Astrocyte of the spinal cord (primary cell): ENCODE data around the gene TPD52L1.

Experiments
- DNase-seq: peaks from one replicate; pipeline ENCODE4 v3.0.0; 2011; ENCODE audit warnings: low read depth, low spot score
- H3K4me3 ChIP-seq: 2 replicates; pipeline ENCODE4 v1.5.1; 2011; ENCODE audit warnings: low read depth, mild to moderate bottlenecking, low read length, moderate library complexity
- in situ Hi-C: cut with HindIII; loops from 2 replicates; pipeline ENCODE4 v1.10.0; 2017; ENCODE audit warnings: low sequenced_read_pairs
- TF ChIP-seq, protein P1 (sequence below): IDR thresholded peaks from 2 replicates; pipeline ENCODE4 v1.5.1; 2012; ENCODE audit warnings: low read depth, mild to moderate bottlenecking, low read length, inconsistent platforms

The TPD52L1 gene

DNA sequence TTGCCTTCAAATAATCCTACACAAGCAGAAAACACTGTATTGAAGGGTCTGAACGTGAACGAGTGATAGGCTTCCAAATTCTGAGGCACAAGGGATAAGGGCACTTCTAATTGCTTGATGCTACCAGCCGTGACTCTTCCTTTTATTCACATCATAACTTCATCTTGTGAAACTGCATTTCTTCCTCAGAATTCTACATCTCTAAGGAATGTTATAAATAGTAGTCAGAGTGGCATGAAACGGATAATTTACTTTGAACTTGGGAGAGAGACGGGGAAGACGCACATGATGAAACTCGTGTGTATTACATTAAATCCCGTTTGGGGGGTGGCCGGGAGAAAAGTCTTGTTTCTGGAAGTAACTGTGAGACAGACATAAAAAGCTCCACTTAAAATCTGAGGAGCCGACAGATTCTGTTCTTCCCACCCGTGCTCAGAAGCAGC is 147.4 kb downstream of the TPD52L1 start:
- peak; percentile 59 for DNase-seq
- H3K4me3 ChIP-seq, result peak overlapping the region; percentile 69
- in situ Hi-C loops, result no loop called here
- TF ChIP-seq, protein P1, sequence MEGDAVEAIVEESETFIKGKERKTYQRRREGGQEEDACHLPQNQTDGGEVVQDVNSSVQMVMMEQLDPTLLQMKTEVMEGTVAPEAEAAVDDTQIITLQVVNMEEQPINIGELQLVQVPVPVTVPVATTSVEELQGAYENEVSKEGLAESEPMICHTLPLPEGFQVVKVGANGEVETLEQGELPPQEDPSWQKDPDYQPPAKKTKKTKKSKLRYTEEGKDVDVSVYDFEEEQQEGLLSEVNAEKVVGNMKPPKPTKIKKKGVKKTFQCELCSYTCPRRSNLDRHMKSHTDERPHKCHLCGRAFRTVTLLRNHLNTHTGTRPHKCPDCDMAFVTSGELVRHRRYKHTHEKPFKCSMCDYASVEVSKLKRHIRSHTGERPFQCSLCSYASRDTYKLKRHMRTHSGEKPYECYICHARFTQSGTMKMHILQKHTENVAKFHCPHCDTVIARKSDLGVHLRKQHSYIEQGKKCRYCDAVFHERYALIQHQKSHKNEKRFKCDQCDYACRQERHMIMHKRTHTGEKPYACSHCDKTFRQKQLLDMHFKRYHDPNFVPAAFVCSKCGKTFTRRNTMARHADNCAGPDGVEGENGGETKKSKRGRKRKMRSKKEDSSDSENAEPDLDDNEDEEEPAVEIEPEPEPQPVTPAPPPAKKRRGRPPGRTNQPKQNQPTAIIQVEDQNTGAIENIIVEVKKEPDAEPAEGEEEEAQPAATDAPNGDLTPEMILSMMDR, result no peak

DNA sequence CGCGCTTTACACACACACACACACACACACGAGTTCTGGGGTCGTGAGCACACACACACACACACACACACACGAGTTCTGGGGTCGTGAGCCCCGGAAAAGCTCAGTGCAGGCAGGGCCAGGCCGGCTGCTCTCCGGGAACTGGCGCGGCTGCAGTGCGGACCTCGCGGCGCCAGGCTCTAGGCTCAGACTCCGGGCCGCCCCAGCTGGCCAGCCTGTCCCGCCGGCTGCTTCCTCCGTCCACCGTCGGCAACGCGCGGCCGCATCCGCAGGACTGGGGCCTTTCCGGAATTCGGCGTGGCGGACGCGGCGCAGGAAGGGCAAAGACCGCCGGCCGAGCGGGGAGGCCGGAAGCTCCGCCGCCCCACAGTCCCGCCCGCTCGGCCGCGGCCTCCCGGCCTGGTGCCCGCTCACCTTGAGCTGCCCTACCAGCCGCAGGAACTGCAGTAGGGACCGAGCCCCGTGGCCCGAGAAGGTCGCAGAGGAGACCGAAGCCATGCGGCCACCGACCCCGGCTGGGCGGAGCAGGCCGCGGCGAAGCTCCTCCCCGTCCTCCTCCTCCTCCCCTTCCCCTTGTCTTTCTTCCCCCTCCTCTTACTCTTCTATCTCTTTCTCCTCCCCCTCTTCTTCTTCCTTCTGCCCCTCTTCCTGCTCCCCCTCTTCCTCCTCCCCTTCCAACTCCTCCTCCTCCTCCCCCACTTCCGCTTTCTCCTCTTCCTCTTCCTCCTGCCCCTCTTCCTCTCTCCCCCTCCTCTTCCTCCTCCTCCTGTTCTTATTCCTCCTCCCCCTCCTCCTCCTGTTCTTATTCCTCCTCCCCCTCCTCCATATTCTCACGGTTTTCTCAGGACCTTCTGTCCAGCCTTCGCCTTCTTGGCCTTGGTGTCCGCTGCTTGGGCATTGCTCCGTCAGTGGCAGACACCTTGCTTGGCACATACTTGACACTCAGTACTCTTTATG is 148.1 kb downstream of the TPD52L1 start, which contains the start of gene HDDC2:
Gene HDDC2 (minus strand): TSS at position 533 of the 957 bp plus-strand sequence. CDS start 35 bp downstream, at position 498.
- H3K4me3 ChIP-seq, result peak within 1 kb of the TSS; percentile 69
- TF ChIP-seq, protein P1, result no peak
- DNase-seq, result peak; percentile 75
- in situ Hi-C loops, result no loop called here

GRCh38 chr6:125302840-125303511 is 149.4 kb downstream of the TPD52L1 start:
- in situ Hi-C loops, result no loop called here
- TF ChIP-seq, protein P1, result no peak
- H3K4me3 ChIP-seq, result no peak overlapping the region
- peak; percentile 27 for DNase-seq

- TF ChIP-seq, protein P1, result no peak
- no peak overlapping the region for H3K4me3 ChIP-seq
- DNase-seq, result no peak
- in situ Hi-C loops, result no loop called here
Measured at GRCh38 chr6:125303512-125303854, 149.9 kb downstream of the TPD52L1 start.

DNA sequence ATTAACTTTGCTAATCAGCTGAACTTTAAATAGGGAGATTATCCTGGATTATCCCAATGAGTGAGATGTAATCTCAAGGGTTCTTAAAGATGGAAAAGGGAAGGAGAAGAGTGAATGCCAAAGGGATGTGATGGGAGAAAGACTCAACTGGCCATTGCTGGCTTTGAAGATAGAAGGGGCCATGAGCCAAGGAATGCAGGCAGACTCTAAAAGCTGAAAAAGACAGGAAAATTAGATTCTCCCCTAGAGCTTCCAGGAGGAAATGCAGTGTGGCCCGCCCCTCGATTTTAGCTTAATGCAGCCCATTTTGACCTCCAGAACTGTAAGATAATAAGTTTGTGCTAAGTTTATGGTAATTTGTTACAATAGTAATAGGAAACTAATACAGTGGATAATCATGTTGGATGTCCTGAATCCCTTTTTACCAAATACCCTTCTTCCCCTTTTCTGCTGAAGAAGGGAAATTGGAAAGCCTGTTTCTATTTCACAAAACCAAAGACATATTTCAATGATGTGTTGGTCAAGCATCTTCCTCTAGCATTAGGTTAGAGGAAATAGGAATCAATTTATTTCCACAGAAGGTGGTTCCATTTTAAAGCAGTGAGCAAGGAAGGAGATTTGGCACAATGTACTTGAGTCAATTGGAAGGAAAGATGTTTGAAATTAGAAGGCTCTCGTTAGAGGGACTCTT is 151.5 kb downstream of the TPD52L1 start:
- DNase-seq, result no peak
- TF ChIP-seq, protein P1, result no peak
- in situ Hi-C loops, result no loop called here
- H3K4me3 ChIP-seq, result no peak overlapping the region

- no peak for DNase-seq
- H3K4me3 ChIP-seq, result no peak overlapping the region
- TF ChIP-seq, protein P1, result no peak
- in situ Hi-C loops, result no loop called here
Measured at GRCh38 chr6:125306756-125307149, 153.2 kb downstream of the TPD52L1 start.
